Naive thymus-derived CD4-positive, alpha-beta T cell (primary cell): ENCODE results near the gene MFN1. TPM values are rescaled to one million over a fixed set of nuclear protein-coding genes. Genes with fewer than 3 reads are reported as not detected.

Source experiments
- ATAC-seq: fragments of 150-1000 bp; cut with Tn5 transposase; 2 replicates; pipeline ENCODE4 v1.10.0; 2021; ENCODE audit warnings: mild to moderate bottlenecking, moderate library complexity
- CTCF ChIA-PET: fragments of 350-600 bp; sonication (Branson Sonifier 250); formaldehyde crosslinking; loops from one replicate; lab custom pipeline; 2021; ENCODE audit warnings: antibody characterized with exemption; lab: Charles Lee
- POLR2A ChIA-PET: fragments of 350-600 bp; sonication (Branson Sonifier 250); formaldehyde crosslinking; loops from one replicate; lab custom pipeline; 2021; ENCODE audit warnings: antibody characterized with exemption, inconsistent platforms; lab: Charles Lee
- DNase-seq, 9 donors: peaks; one replicate each; pipeline versions ENCODE4 v3.0.0 to v3.0.0-alpha.2; 2020 to 2022; ENCODE audit warnings: mixed read lengths in 1 of 9
- H3K27ac ChIP-seq: one replicate; pipeline ENCODE4 v1.7.0; 2013; ENCODE audit warnings: mild to moderate bottlenecking, low read depth, low read length, moderate library complexity
- H3K27me3 ChIP-seq, 2 donors: one replicate each; pipeline ENCODE4 v1.7.0; 2013; ENCODE audit warnings: low read length in 2 of 2, mild to moderate bottlenecking in 2 of 2, moderate library complexity in 2 of 2; ENCODE audit not compliant: control insufficient read depth in 2 of 2, insufficient read depth in 2 of 2
- H3K36me3 ChIP-seq, 3 experiments: 1 replicate in 2 of 3; 2 replicates in 1 of 3; pipeline ENCODE4 v1.7.0; 2013; ENCODE audit warnings: low read length in 3 of 3, mild to moderate bottlenecking in 3 of 3, moderate library complexity in 1 of 3; ENCODE audit not compliant: insufficient read depth in 3 of 3, control insufficient read depth in 2 of 3
- H3K4me1 ChIP-seq, 2 donors: one replicate each; pipeline ENCODE4 v1.7.0; 2013; ENCODE audit warnings: low read length in 2 of 2, mild to moderate bottlenecking in 2 of 2, moderate library complexity in 1 of 2; ENCODE audit not compliant: control insufficient read depth in 2 of 2, insufficient read depth in 2 of 2
- H3K4me3 ChIP-seq: 2 replicates; pipeline ENCODE4 v1.7.0; 2013; ENCODE audit warnings: mild to moderate bottlenecking, low read length
- H3K9me3 ChIP-seq, 3 experiments: 1 replicate in 2 of 3; 2 replicates in 1 of 3; pipeline ENCODE4 v1.7.0; 2013; ENCODE audit warnings: low read length in 3 of 3; ENCODE audit not compliant: control insufficient read depth in 2 of 3
- H3K27ac Mint-ChIP-seq, 9 donors: one replicate each; pipeline ENCODE4 v1.8.0; 2020 to 2022; ENCODE audit warnings: mixed read lengths in 9 of 9, mild to moderate bottlenecking in 8 of 9, moderate library complexity in 5 of 9, inconsistent platforms in 2 of 9
- H3K27me3 Mint-ChIP-seq, 5 donors: one replicate each; pipeline ENCODE4 v1.8.0; 2021 to 2022; ENCODE audit warnings: mixed read lengths in 5 of 5, mild to moderate bottlenecking in 1 of 5
- H3K36me3 Mint-ChIP-seq, 5 donors: one replicate each; pipeline ENCODE4 v1.8.0; 2020 to 2022; ENCODE audit warnings: mixed read lengths in 5 of 5, mild to moderate bottlenecking in 3 of 5, inconsistent platforms in 1 of 5
- H3K4me1 Mint-ChIP-seq, 7 donors: one replicate each; pipeline ENCODE4 v1.8.0; 2020 to 2022; ENCODE audit warnings: mixed read lengths in 7 of 7, mild to moderate bottlenecking in 3 of 7, inconsistent platforms in 1 of 7
- H3K4me3 Mint-ChIP-seq, 10 donors: one replicate each; pipeline ENCODE4 v1.8.0; 2020 to 2022; ENCODE audit warnings: mild to moderate bottlenecking in 10 of 10, mixed read lengths in 10 of 10, moderate library complexity in 6 of 10, inconsistent platforms in 2 of 10
- H3K9me3 Mint-ChIP-seq, 11 donors: one replicate each; pipeline ENCODE4 v1.8.0; 2020 to 2022; ENCODE audit warnings: mixed read lengths in 11 of 11, mild to moderate bottlenecking in 4 of 11, inconsistent platforms in 1 of 11, moderate library complexity in 1 of 11
- intact Hi-C, 2 donors: fragments of 100-400 bp; cut with micrococcal nuclease; formaldehyde crosslinking; loops; one replicate each; pipeline ENCODE4 v1.15.1; 2023
- polyA plus RNA-seq, 2 donors: library from polyadenylated mRNA; unstranded; fragments of 300-500 nt; fragmentation: Illumina TruSeq; gene quantifications; one replicate each; pipeline ENCODE4 v1.2.3, GENCODE V29; 2021
- total RNA-seq, 6 experiments: library from RNA in 5 of 6; stranded (reverse) in 5 of 6; gene quantifications; 1 replicate in 5 of 6; 2 replicates in 1 of 6; pipeline ENCODE4 v1.2.3 and lab custom pipeline; 2021 to 2026

The MFN1 gene
- total and polyA plus RNA-seq, 7 experiments from 2014 or later = 7.4 to 58.1 (median 38.0) TPM

GRCh38 chr3:179418610-179419009 lies 71.1 kb downstream of the MFN1 start:
- Mint-ChIP-seq H3K27me3 (no peaks in the 10 kb centered on the region), H3K27ac (no peak overlapping the region), H3K4me1 (no peaks in the 10 kb centered on the region), H3K36me3 (peaks cover 0 to 8% (median 0%) of the 10 kb centered on the region in 5 donors), H3K9me3 (no peaks in the 10 kb centered on the region), H3K4me3 (no peak overlapping the region)
- no peak for DNase-seq
- Histone ChIP-seq H3K27me3 (no peaks in the 10 kb centered on the region), H3K27ac (no peak overlapping the region), H3K4me1 (no peaks in the 10 kb centered on the region), H3K4me3 (no peak overlapping the region), H3K9me3 (no peaks in the 10 kb centered on the region), H3K36me3 (no peaks in the 10 kb centered on the region)
- ATAC-seq = no peak
- CTCF ChIA-PET = no interaction called here
- POLR2A ChIA-PET = no interaction called here
- intact Hi-C loops = no loop called here

GRCh38 chr3:179421500-179421899 lies 74.0 kb downstream of the MFN1 start:
- H3K27me3 Mint-ChIP-seq = peaks cover 0 to 5% (median 0%) of the 10 kb centered on the region in 5 donors
- CTCF ChIA-PET = no interaction called here
- intact Hi-C loops = no loop called here
- H3K4me1 ChIP-seq = no peaks in the 10 kb centered on the region
- H3K4me3 Mint-ChIP-seq = no peak overlapping the region
- no peaks in the 10 kb centered on the region for H3K4me1 Mint-ChIP-seq
- H3K9me3 Mint-ChIP-seq = no peaks in the 10 kb centered on the region
- no peaks in the 10 kb centered on the region for H3K9me3 ChIP-seq
- DNase-seq (no peak), ATAC-seq (no peak)
- no peaks in the 10 kb centered on the region for H3K36me3 ChIP-seq
- H3K27ac ChIP-seq = no peak overlapping the region
- POLR2A ChIA-PET = no interaction called here
- H3K27me3 ChIP-seq = no peaks in the 10 kb centered on the region
- H3K27ac Mint-ChIP-seq = no peak overlapping the region
- peaks cover 0 to 14% (median 5%) of the 10 kb centered on the region in 5 donors for H3K36me3 Mint-ChIP-seq
- H3K4me3 ChIP-seq = no peak overlapping the region

GRCh38 chr3:179425075-179425474 lies 77.6 kb downstream of the MFN1 start:
- ATAC-seq (no peak), DNase-seq (no peak)
- no peaks in the 10 kb centered on the region for H3K9me3 Mint-ChIP-seq
- peaks cover 0 to 9% (median 3%) of the 10 kb centered on the region in 5 donors for H3K27me3 Mint-ChIP-seq
- H3K4me3 Mint-ChIP-seq = no peak overlapping the region
- CTCF ChIA-PET = no interaction called here
- Histone ChIP-seq H3K27ac (no peak overlapping the region), H3K9me3 (no peaks in the 10 kb centered on the region), H3K36me3 (no peaks in the 10 kb centered on the region), H3K4me3 (no peak overlapping the region), H3K4me1 (no peaks in the 10 kb centered on the region), H3K27me3 (no peaks in the 10 kb centered on the region)
- peaks cover 0 to 15% (median 0%) of the 10 kb centered on the region in 5 donors for H3K36me3 Mint-ChIP-seq
- POLR2A ChIA-PET = no interaction called here
- intact Hi-C loops = no loop called here
- no peak overlapping the region for H3K27ac Mint-ChIP-seq
- H3K4me1 Mint-ChIP-seq = no peaks in the 10 kb centered on the region

GRCh38 chr3:179428876-179429548 lies 81.5 kb downstream of the MFN1 start:
- POLR2A ChIA-PET = no interaction called here
- CTCF ChIA-PET = no interaction called here

GRCh38 chr3:179430277-179430870 lies 82.9 kb downstream of the MFN1 start:
- no peaks in the 10 kb centered on the region for H3K27me3 ChIP-seq
- no peak overlapping the region for H3K27ac Mint-ChIP-seq

More at GRCh38 chr3:179428876-179429548, 81.5 kb downstream of the MFN1 start:
- H3K4me3 ChIP-seq = no peak overlapping the region
- ATAC-seq (no peak), DNase-seq (no peak)
- Mint-ChIP-seq H3K27me3 (peaks cover 0 to 34% (median 8%) of the 10 kb centered on the region in 5 donors), H3K4me1 (peaks cover 0 to 8% (median 0%) of the 10 kb centered on the region in 7 donors), H3K9me3 (no peaks in the 10 kb centered on the region), H3K27ac (peak overlapping the region in 1 of 9 donors; percentile 17), H3K36me3 (peaks cover 0 to 15% (median 0%) of the 10 kb centered on the region in 5 donors), H3K4me3 (no peak overlapping the region)
- no peaks in the 10 kb centered on the region for H3K4me1 ChIP-seq
- intact Hi-C loops = no loop called here
- no peak overlapping the region for H3K27ac ChIP-seq
- H3K27me3 ChIP-seq = no peaks in the 10 kb centered on the region
- no peaks in the 10 kb centered on the region for H3K36me3 ChIP-seq
- no peaks in the 10 kb centered on the region for H3K9me3 ChIP-seq

GRCh38 chr3:179432021-179432420 lies 84.5 kb downstream of the MFN1 start:
- Histone ChIP-seq H3K9me3 (no peaks in the 10 kb centered on the region), H3K4me3 (no peak overlapping the region), H3K27me3 (no peaks in the 10 kb centered on the region), H3K27ac (no peak overlapping the region), H3K36me3 (no peaks in the 10 kb centered on the region), H3K4me1 (no peaks in the 10 kb centered on the region)
- DNase-seq (no peak), ATAC-seq (peak; percentile 8)
- ChIA-PET CTCF (no interaction called here), POLR2A (no interaction called here)
- no peaks in the 10 kb centered on the region for H3K9me3 Mint-ChIP-seq
- H3K27me3 Mint-ChIP-seq = peaks cover 0 to 29% (median 10%) of the 10 kb centered on the region in 5 donors
- intact Hi-C loops = no loop called here
- peaks cover 0 to 2% (median 0%) of the 10 kb centered on the region in 5 donors for H3K36me3 Mint-ChIP-seq
- H3K27ac Mint-ChIP-seq = no peak overlapping the region
- H3K4me3 Mint-ChIP-seq = no peak overlapping the region
- H3K4me1 Mint-ChIP-seq = peaks cover 0 to 11% (median 0%) of the 10 kb centered on the region in 7 donors

More at GRCh38 chr3:179430277-179430870, 82.9 kb downstream of the MFN1 start:
- H3K27me3 Mint-ChIP-seq = peaks cover 0 to 29% (median 10%) of the 10 kb centered on the region in 5 donors
- no peaks in the 10 kb centered on the region for H3K4me1 ChIP-seq
- no peak for ATAC-seq
- H3K36me3 Mint-ChIP-seq = peaks cover 0 to 7% (median 0%) of the 10 kb centered on the region in 5 donors
- no peaks in the 10 kb centered on the region for H3K36me3 ChIP-seq
- no peak overlapping the region for H3K4me3 Mint-ChIP-seq
- DNase-seq = no peak
- ChIA-PET POLR2A (no interaction called here), CTCF (no interaction called here)
- no peak overlapping the region for H3K4me3 ChIP-seq
- H3K27ac ChIP-seq = no peak overlapping the region
- H3K9me3 Mint-ChIP-seq = no peaks in the 10 kb centered on the region
- no peaks in the 10 kb centered on the region for H3K9me3 ChIP-seq
- intact Hi-C loops = no loop called here
- peaks cover 0 to 8% (median 0%) of the 10 kb centered on the region in 7 donors for H3K4me1 Mint-ChIP-seq
